ENCODE results near the gene DIS3. TPM values are rescaled to one million over a fixed set of nuclear protein-coding genes. Genes with fewer than 3 reads are reported as not detected.
"Not testable (repeated sequence)": the region's sequence is repeated elsewhere in the genome, so short reads cannot be mapped to it uniquely, and the experiment has no call there.

The DIS3 gene
- total RNA-seq, 4 donors from 2014 or later = 20.7 to 24.9 (median 23.8) TPM

- 83 to 87% methylated on average over 8 of the region's 8 CpGs for WGBS, 2 donors
- no peak for DNase-seq (ENCODE audit: low spot score in 2 of 2)
Observed at GRCh38 chr13:72820156-72820897, 38.6 kb upstream of the DIS3 start.

GRCh38 chr13:72808917-72809500 lies 27.3 kb upstream of the DIS3 start:
- no peak for DNase-seq (ENCODE audit: low spot score in 2 of 2)
- TF ChIP-seq CTCF (IDR thresholded peaks at IDR 0.05) (no peak), POLR2A (IDR thresholded peaks at IDR 0.05) (no peak)
- intact Hi-C loops (cut with DNase I; ENCODE audit: low total_unique reads) = no loop called here
- H3K4me3 ChIP-seq (ENCODE audit: low read depth, poor library complexity, severe bottlenecking) = no peak overlapping the region
- WGBS, 2 donors = 2 to 6% methylated on average over 1 of the region's 1 CpG

More at GRCh38 chr13:72820156-72820897, 38.6 kb upstream of the DIS3 start:
- TF ChIP-seq CTCF (IDR thresholded peaks at IDR 0.05) (no peak), POLR2A (IDR thresholded peaks at IDR 0.05) (no peak)
- no peak overlapping the region for H3K4me3 ChIP-seq (ENCODE audit: low read depth, poor library complexity, severe bottlenecking)
- intact Hi-C loops (cut with DNase I; ENCODE audit: low total_unique reads) = no loop called here

GRCh38 chr13:72806514-72806913 lies 24.8 kb upstream of the DIS3 start:
- WGBS, 2 donors = 100% methylated on average over 1 of the region's 1 CpG
- DNase-seq (ENCODE audit: low spot score in 2 of 2); H3K4me3 ChIP-seq (ENCODE audit: low read depth, poor library complexity, severe bottlenecking); intact Hi-C loops (cut with DNase I; ENCODE audit: low total_unique reads): not testable (repeated sequence)

GRCh38 chr13:72805676-72806346 lies 24.1 kb upstream of the DIS3 start:
- no peak for DNase-seq (ENCODE audit: low spot score in 2 of 2)
- intact Hi-C loops (cut with DNase I; ENCODE audit: low total_unique reads) = no loop called here
- TF ChIP-seq CTCF (IDR thresholded peaks at IDR 0.05) = no peak
- no peak for TF ChIP-seq POLR2A (IDR thresholded peaks at IDR 0.05)
- 95 to 100% methylated on average over 1 of the region's 1 CpG for WGBS, 2 donors
- no peak overlapping the region for H3K4me3 ChIP-seq (ENCODE audit: low read depth, poor library complexity, severe bottlenecking)

- no peak overlapping the region for H3K4me3 ChIP-seq (ENCODE audit: low read depth, poor library complexity, severe bottlenecking)
- TF ChIP-seq POLR2A (IDR thresholded peaks at IDR 0.05) (no peak), CTCF (IDR thresholded peaks at IDR 0.05) (no peak)
- WGBS, 2 donors = 89 to 96% methylated on average over 1 of the region's 1 CpG
- no peak for DNase-seq (ENCODE audit: low spot score in 2 of 2)
- intact Hi-C loops (cut with DNase I; ENCODE audit: low total_unique reads) = no loop called here
Observed at GRCh38 chr13:72804301-72804700, 22.6 kb upstream of the DIS3 start.

- 63 to 74% methylated on average over 3 of the region's 3 CpGs for WGBS, 2 donors
- no peak for TF ChIP-seq POLR2A (IDR thresholded peaks at IDR 0.05)
- TF ChIP-seq CTCF (IDR thresholded peaks at IDR 0.05) = no peak
- no peak overlapping the region for H3K4me3 ChIP-seq (ENCODE audit: low read depth, poor library complexity, severe bottlenecking)
- DNase-seq (ENCODE audit: low spot score in 2 of 2) = no peak
- intact Hi-C loops (cut with DNase I; ENCODE audit: low total_unique reads) = loop anchor here (10.0 kb wide), 1 partner anchor 916 kb away; no protein-coding TSS in a partner anchor
Observed at GRCh38 chr13:72798817-72799216, 17.1 kb upstream of the DIS3 start.
